GM18909 (cell line): ENCODE data around the gene SPNS3.

ENCODE experiments used
- ATAC-seq: cut with Tn5 transposase; IDR thresholded peaks from one replicate; pipeline ENCODE4 v1.9.1; 2021; ENCODE audit warnings: mild to moderate bottlenecking; ENCODE audit not compliant: unreplicated experiment, poor library complexity

Gene SPNS3

DNA sequence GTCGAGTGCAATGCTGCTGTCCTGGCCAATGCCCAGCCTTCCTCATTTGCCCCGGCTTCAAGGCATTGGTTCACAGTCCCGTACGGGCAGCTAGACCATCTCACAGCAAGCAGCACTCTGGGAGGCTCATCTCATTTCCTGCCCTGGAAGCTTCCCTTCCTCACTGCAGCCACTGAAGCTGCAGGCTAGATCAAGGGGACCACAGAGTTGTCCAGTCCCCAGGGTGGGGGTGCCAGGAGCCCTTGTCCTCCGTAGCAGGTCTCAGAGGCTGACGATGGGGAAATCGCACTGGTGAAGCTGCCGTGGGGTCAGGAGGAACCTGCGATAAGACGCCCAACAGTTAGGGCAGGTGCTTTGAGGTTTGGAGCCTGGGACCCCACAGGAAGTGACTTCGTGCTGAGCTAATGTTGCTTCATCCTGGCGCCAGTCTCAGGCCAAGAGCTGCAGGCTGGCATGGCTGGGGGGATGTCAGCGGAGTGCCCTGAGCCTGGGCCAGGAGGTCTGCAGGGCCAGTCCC lies at the start of gene SPNS3:
TSS of gene SPNS3 (plus strand) at position 426 of the 517 bp plus-strand sequence. CDS start at position 454, 28 bp downstream.
- ATAC-seq, result no peak

DNA sequence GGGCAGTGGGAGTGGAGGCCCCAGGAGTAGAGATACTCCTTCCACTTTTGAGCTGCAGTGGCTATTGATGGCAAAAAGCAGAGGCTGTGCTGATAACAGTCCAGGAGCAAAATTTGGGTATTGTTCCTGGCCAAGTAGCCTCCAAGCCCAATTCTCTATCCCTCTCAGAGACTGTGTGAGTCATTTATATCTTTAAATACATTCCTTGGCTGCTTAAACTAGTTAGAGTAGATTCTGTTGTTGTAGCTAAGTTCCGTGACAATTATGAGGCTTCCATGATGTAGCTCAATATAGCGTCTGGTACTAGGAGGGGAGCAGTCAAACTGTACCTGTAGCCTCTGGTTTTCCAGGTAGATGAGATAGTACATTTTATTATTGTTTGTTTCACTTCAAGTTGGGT lies 47.3 kb upstream of the SPNS3 start:
- no peak for ATAC-seq

- no peak for ATAC-seq
Measured at GRCh38 chr17:4387137-4387536, 46.6 kb upstream of the SPNS3 start.

DNA sequence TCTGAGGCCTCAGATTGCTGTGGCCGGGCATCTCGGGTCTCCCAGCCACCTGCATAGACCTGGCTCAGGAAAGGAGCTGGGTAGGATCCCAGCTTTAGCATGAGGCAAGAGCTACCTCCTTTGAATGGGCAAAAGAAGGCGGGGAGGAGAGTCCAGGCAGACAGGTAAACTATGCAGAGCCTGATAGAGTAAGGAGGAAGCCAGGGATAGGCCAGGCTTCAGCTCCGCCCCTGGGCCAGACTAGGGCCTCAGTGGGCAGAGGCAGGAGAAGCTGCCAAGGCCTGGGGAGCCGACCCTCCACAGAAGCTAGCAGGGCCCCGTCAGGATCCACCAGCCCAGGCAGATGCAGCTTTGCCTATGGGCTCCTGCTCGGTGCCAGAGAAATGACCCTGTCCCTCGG lies 44.7 kb upstream of the SPNS3 start:
- no peak for ATAC-seq

DNA sequence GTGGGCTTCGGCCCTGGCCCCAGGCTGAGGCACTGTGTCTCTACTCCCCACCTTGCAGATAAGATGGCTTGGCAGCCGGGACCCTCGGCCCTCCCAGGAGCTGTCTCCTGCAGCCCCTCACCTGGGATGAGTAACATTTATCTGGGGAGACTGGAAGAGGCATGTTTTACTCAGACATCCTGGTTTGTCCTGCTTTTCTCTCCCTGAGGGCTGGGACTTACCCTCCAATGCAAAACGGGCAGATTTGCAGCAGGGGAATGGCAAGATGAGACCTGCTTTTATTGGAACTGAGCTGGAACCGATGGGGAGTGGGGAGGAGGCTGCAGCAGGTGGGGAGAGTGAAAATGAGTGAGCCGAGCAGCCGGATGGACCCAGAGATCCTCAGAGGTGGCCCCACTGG lies 39.9 kb upstream of the SPNS3 start:
- no peak for ATAC-seq

DNA sequence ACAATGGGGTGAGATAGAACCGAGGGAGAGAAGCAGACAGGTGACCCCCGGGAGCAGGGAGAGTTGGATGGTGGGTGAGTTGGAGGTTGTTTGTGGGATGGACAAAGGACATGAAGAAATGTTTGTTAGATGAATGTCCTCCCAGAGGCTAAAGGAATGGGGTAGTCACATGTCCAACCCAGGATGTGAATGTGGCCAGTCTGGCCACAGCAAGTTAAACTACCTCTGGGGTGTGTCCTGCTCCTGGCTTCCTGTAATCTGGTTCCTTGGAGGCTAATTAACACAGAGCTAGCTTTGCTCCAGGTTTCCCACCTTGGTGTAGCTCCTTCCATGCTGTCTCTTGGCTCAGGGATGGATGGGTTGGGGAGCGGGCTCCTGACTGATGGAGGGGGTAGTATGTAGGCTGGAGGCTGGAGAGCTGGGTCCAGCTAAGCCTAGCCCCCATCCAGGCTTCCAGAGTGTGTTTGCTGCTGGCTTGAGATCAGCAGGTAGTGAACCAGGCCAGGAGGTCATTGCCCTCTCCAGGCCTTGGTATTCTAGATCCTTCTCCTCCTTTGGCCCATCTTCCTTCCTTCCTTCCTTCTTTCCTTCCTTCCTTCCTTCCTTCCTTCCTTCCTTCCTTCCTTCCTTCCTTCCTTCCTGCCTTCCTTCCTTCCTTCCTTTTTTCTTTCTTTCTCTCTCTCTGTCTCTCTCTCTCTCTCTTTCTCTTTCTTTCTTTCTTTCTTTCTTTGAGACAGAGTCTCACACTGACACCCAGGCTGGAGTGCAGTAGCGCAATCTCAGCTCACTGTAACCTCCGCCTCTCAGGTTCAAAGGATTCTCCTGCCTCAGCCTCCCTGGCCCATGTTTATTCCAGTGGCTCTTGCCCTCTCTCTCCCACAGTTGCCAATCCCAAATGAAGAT lies 39.3 kb upstream of the SPNS3 start:
- ATAC-seq, result no peak

DNA sequence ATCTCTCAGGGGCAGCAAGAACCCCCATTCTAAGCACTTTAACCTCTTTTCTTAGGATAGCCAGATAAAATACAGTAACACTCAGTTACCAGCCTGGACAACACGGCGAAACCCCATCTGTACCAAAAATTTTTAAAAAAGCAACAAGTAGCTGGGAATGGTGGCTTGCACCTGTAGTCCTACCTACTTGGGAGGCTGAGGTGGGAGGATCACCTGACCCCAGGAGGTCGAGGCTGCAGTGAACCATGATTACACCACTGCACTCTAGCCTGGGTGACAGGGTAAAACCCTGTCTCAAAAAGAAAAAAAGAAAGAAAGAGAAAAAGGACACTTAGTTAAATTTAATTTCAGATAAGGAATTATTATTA lies 38.6 kb upstream of the SPNS3 start:
- ATAC-seq, result no peak

- ATAC-seq, result no peak
Measured at GRCh38 chr17:4397840-4398239, 35.9 kb upstream of the SPNS3 start.

DNA sequence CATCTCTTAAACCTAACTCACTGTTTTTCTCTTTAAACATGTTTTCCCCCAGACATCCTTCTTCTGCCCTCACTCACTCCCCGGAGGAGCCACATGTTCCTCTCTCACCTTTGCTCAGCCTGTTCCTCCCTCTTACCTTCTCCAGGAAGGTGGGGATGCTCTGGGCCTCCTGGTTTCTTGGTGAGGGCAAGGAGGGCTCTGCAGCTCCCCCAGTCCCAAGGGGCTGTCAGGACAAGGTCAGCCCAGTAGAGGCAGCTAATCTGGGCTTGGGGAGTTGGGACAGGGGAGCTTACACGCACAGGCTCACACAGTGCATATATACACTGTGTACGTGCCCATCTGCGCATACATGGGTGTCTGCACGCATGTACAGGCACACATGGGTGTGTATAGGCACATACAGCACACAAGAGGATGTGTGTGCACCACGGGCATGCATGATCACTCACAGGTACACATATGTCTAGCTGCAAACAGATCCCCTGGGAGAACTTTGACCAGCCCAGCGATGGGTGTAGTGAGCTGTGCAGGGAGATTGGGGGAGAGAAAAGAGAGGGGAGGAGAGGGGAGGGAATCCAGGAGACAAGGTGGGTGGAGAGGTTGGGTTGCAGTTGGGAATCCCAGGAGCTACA lies 28.6 kb upstream of the SPNS3 start:
- no peak for ATAC-seq

DNA sequence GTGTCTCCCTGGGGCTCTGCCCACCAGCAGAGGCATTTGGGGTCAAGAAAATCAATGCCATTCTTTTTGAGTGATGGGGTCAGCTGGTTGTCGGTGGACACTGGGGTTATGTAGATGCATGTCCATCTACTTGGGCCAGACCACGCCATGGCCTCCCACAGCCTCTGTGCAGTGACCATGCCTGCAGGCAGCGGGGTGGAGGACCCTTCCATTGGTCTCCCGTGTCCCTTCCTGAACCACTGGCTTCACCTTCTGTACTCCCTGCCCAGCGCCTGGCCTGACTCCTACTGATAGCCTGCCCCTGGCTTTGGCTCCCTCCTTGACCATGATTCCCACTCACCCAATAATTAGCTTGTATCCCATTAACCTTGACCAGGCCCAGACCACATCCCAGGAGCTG lies 28.0 kb upstream of the SPNS3 start:
- ATAC-seq, result no peak

DNA sequence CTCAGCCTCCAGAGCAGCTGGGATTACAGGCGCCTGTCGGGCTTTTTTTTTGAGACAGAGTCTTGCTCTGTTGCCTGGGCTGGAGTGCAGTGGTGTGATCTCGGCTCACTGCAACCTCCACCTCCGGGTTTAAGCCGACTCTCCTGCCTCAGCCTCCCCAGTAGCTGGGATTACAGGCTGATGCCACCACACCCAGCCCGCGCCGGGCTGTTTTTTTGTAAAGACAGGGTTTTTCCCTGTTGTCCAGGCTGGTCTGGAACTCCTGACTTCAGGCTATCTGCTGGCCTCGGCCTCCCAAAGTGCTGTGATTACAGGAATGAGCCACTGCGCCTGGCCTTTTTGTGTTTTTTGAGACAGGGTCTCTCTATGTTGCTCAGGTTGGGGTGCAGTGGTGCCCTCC lies 27.4 kb upstream of the SPNS3 start:
- ATAC-seq, result no peak

DNA sequence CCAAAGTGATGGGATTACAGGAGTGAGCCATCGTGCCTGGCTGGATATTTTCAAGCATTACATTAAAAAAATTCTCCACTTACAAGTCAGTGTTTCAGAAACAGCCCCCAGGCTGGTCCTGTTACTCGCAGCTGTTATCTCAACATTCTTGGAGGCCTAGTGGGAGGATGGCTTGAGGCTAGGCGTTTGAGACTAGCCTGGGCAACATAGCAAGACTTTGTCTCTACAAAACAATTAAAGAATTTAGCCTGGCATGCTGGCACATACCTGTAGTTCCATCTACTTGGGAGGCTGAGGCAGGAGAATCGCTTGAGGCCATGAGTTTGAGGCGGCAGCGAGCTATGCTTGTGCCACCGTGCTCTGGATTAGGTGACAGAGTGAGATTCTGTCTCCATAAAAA lies 26.5 kb upstream of the SPNS3 start:
- ATAC-seq, result no peak

GRCh38 chr17:4407851-4408250 lies 25.9 kb upstream of the SPNS3 start:
- ATAC-seq, result no peak

GRCh38 chr17:4409659-4410058 lies 24.1 kb upstream of the SPNS3 start:
- ATAC-seq, result no peak

DNA sequence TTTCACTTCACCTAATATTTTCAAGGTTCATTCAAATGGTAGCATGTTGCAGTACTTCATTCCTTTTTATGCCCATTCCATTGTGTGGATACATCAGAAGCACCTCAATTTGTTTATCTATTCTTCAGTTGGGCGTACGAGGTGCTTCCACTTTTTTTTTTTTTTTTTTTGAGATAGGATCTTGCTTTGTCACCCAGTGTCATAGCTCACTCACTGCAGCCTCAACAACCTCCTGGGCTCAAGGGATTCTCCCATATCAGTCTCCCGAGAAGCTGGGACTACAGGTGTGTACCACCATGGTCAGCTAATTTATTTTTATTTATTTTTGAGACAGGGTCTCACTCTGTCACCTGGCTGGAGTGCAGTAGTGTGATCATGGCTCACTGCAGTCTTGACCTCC lies 22.5 kb upstream of the SPNS3 start:
- no peak for ATAC-seq

GRCh38 chr17:4412933-4413831 lies 20.6 kb upstream of the SPNS3 start:
- ATAC-seq, result peak; percentile 65

DNA sequence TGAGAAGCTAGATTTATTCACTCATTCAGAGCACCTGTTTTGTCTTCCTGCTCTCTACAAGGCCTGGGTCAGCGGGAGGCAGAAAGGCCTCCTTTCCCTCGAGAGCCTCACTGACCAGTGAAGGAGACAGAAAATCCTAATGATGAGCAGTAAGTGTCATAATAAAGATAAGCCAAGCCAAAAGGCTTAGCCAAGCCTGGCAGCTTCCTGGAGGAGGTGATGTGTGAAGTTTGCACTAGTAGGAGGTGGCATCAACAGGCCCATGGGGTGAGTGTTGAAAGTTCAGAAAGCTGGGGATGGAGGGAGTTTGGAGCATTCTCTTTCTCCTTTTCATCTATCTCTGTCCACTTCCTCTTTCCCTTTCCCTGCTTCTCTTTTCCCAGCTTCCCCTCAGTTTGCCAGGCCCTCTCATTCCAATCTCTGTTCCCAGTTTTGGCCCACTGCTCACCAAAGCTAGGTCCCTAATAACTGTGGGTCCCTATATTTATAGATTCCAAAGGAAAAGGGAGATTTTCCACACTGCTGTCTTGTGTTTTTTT lies 16.5 kb upstream of the SPNS3 start:
- ATAC-seq, result no peak

- peak; percentile 48 for ATAC-seq
Measured at GRCh38 chr17:4420692-4421131, 13.0 kb upstream of the SPNS3 start.

- ATAC-seq, result no peak
Measured at GRCh38 chr17:4422864-4423263, 10.9 kb upstream of the SPNS3 start.

DNA sequence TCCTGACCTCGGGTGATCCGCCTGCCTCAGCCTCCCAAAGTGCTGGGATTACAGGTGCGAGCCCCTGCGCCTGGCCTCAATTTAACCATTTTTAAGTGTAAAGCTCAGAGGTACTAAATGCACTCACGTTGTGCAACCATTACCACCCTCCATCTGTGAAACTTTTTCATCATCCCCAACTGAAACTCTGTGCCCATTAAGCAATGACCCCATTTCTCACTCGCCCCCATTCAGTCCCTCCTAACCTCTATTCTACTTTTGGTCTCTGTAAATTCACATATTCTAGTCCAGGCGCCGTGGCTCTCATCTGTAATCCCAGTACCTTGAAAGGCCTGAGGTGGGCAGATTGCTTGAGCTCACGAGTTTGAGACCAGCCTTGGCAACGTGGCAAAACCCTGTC lies 8.3 kb upstream of the SPNS3 start:
- ATAC-seq, result no peak
